Heart left ventricle (tissue), 16 donors: ENCODE results near the gene CREG1. TPM values are rescaled to one million over a fixed set of nuclear protein-coding genes. Genes with fewer than 3 reads are reported as not detected.

Experiments used
- ATAC-seq, 4 donors: fragments of 200-7000 bp; cut with Tn5 transposase; one replicate each; pipeline ENCODE4 v1.9.1; 2020 to 2022; ENCODE audit warnings: moderate library complexity in 4 of 4, mild to moderate bottlenecking in 3 of 4, moderate number of reproducible peaks in 1 of 4
- DNase-seq, 5 donors: peaks; one replicate each; pipeline ENCODE4 v3.0.0-alpha.2; 2020
- H3K27ac ChIP-seq, 12 donors: fragments of 200-600 bp; sonication (generic) in 4 of 12; one replicate each; pipeline versions ENCODE4 v1.5.0 to v1.8.0; 2016 to 2022; ENCODE audit warnings: mild to moderate bottlenecking in 2 of 12
- H3K27me3 ChIP-seq, 9 donors: fragments of 200-600 bp; sonication (generic) in 2 of 9; one replicate each; pipeline versions ENCODE4 v1.5.1 to v1.8.0; 2016 to 2022; ENCODE audit warnings: mild to moderate bottlenecking in 3 of 9
- H3K36me3 ChIP-seq, 9 donors: fragments of 200-600 bp; sonication (generic) in 2 of 9; one replicate each; pipeline versions ENCODE4 v1.5.0 to v1.8.0; 2018 to 2022; ENCODE audit warnings: mild to moderate bottlenecking in 2 of 9
- H3K4me1 ChIP-seq, 12 donors: fragments of 200-600 bp; sonication (generic) in 4 of 12; one replicate each; pipeline versions ENCODE4 v1.5.0 to v1.8.0; 2016 to 2022; ENCODE audit warnings: mild to moderate bottlenecking in 3 of 12
- H3K4me3 ChIP-seq, 12 donors: fragments of 200-600 bp; sonication (generic) in 4 of 12; one replicate each; pipeline versions ENCODE4 v1.5.0 to v1.8.0; 2017 to 2022; ENCODE audit warnings: mild to moderate bottlenecking in 9 of 12, moderate library complexity in 4 of 12
- H3K9me3 ChIP-seq, 12 donors: fragments of 200-600 bp; sonication (generic) in 4 of 12; one replicate each; pipeline versions ENCODE4 v1.5.0 to v1.8.0; 2016 to 2022; ENCODE audit warnings: mild to moderate bottlenecking in 1 of 12
- POLR2A ChIP-seq, 2 donors: fragments of 450-650 bp; IDR thresholded peaks; one replicate each; pipeline ENCODE4 v1.6.1; 2017; ENCODE audit warnings: antibody characterized with exemption in 2 of 2, mild to moderate bottlenecking in 2 of 2, moderate library complexity in 2 of 2
- WGBS, 4 donors: extraction: QIAGEN DNeasy Blood & Tissue Kit in 2 of 4; methylation state at CpG; one replicate each; pipeline versions ENCODE4 v1.1.5 to v1.1.7; 2013 to 2018; 5-methylcytosine and 5-hydroxymethylcytosine counted together
- intact Hi-C, 10 donors: fragments of 100-400 bp; cut with DNase I; formaldehyde crosslinking; loops; one replicate each; pipeline versions ENCODE4 v1.11.1 to v1.14.2; 2022
- polyA plus RNA-seq, 2 donors: library from polyadenylated mRNA; stranded (reverse); fragments of 200-250 nt; gene quantifications; one replicate each; pipeline ENCODE4 v1.2.3, GENCODE V29; 2013
- total RNA-seq, 9 donors: library from RNA; depleted of rRNA in 2 of 9; stranded (reverse); fragments of >200 nt in 2 of 9; fragmentation: NEBNext Ultra II Directional in 3 of 9; extraction: Animal tissue kit (Norgen Biotek cat#: 25700) in 3 of 9; gene quantifications; one replicate each; pipeline versions ENCODE4 v1.1.0 to v1.2.4, GENCODE V29; 2016 to 2023
- TF ChIP-seq, protein P1 (sequence below), 12 donors: fragments of 200-600 bp; sonication (generic) in 4 of 12; IDR thresholded peaks; one replicate each; pipeline versions ENCODE4 v1.5.0 to v1.8.0; 2018 to 2022; ENCODE audit warnings: antibody characterized with exemption in 12 of 12, mild to moderate bottlenecking in 5 of 12
- donor health status: ischemic (EF 13 %, LVEDD 7.1; RV severe dilation, severe dysfunction).
- donor health status: healthy with polysubstance abuse.
- donor health status: DM: no; HTN: yes; CAD: no.
- donor health status: DM: no; HTN: no; CAD: no.
- donor health status: ischemic (EF 25% LVEDD 6.9; RV normal size, moderate dysfunction).
- donor health status: ischemic (EF 25% LVEDD 5.7; RV mildly dilated, moderate dysfunction).
- donor health status: healthy.
- donor health status: DM: yes; HTN: yes; CAD: no.
- donor health status: ischemic (EF 35%, LVEDD 5.7; RV mildly dilated, moderate dysfunction).
- donor health status: nonischemic (EF 11% LVEDD 7.7; RV severe dilation, severe dysfunction).
- donor health status: DM: yes; HTN: yes; CAD: no.
- donor health status: PGD.
- donor health status: ischemic (EF 29% LVEDD 5.4; RV normal size, mild dysfunction).
- donor health status: nonischemic (EF 23%, LVEDD 6.1; RV moderate dilation, normal function).

The CREG1 gene
- total and polyA plus RNA-seq, 11 donors = 31.3 to 176 (median 85.5) TPM

GRCh38 chr1:167492481-167492910 lies 61.1 kb downstream of the CREG1 start:
- H3K27ac ChIP-seq = no peak overlapping the region
- no peaks in the 10 kb centered on the region for H3K4me1 ChIP-seq
- peaks cover 0 to 20% (median 5%) of the 10 kb centered on the region in 9 donors for H3K27me3 ChIP-seq
- 27 to 48% (median 35%) methylated on average over 5 of the region's 5 CpGs for WGBS, 4 donors
- no peak for TF ChIP-seq POLR2A (IDR thresholded peaks at IDR 0.05)
- TF ChIP-seq, protein P1, sequence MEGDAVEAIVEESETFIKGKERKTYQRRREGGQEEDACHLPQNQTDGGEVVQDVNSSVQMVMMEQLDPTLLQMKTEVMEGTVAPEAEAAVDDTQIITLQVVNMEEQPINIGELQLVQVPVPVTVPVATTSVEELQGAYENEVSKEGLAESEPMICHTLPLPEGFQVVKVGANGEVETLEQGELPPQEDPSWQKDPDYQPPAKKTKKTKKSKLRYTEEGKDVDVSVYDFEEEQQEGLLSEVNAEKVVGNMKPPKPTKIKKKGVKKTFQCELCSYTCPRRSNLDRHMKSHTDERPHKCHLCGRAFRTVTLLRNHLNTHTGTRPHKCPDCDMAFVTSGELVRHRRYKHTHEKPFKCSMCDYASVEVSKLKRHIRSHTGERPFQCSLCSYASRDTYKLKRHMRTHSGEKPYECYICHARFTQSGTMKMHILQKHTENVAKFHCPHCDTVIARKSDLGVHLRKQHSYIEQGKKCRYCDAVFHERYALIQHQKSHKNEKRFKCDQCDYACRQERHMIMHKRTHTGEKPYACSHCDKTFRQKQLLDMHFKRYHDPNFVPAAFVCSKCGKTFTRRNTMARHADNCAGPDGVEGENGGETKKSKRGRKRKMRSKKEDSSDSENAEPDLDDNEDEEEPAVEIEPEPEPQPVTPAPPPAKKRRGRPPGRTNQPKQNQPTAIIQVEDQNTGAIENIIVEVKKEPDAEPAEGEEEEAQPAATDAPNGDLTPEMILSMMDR (IDR thresholded peaks at IDR 0.05) = no peak
- DNase-seq = no peak
- H3K36me3 ChIP-seq = no peaks in the 10 kb centered on the region
- H3K4me3 ChIP-seq = no peak overlapping the region
- no peak for ATAC-seq
- H3K9me3 ChIP-seq = no peaks in the 10 kb centered on the region
- intact Hi-C loops = no loop called here

- intact Hi-C loops = no loop called here
- H3K27ac ChIP-seq = no peak overlapping the region
- ATAC-seq (no peak), DNase-seq (no peak)
- no peak overlapping the region for H3K4me3 ChIP-seq
- no peaks in the 10 kb centered on the region for H3K36me3 ChIP-seq
- no peaks in the 10 kb centered on the region for H3K4me1 ChIP-seq
- peaks cover 0 to 20% (median 5%) of the 10 kb centered on the region in 9 donors for H3K27me3 ChIP-seq
- 62 to 72% (median 65%) methylated on average over 12 of the region's 12 CpGs for whole genome bisulfite sequencing, 4 donors
- TF ChIP-seq POLR2A (IDR thresholded peaks at IDR 0.05) = no peak
- TF ChIP-seq, protein P1 (IDR thresholded peaks at IDR 0.05) = no peak
- no peaks in the 10 kb centered on the region for H3K9me3 ChIP-seq
Measured at GRCh38 chr1:167491586-167492461, 61.7 kb downstream of the CREG1 start.

Other genes with a start within 250 kb of the CREG1 start
- gene CD247, start 35.2 kb downstream of the CREG1 start, total RNA-seq = 1 to 10 TPM in 3 of 9 donors, under 1 TPM in 5, not detected in 1; 0.19 to 7.6 (median 0.60) TPM
- under 1 TPM; 0.22 to 0.42 TPM for gene CD247, start 35.2 kb downstream of the CREG1 start, polyA plus RNA-seq
- 10 to 100 TPM; 25.0 to 51.5 (median 38.1) TPM for gene RCSD1, start 76.5 kb upstream of the CREG1 start, total RNA-seq
- 10 to 100 TPM; 14.1 to 14.2 TPM for gene RCSD1, start 76.5 kb upstream of the CREG1 start, polyA plus RNA-seq
- gene MPZL1, start 168.2 kb upstream of the CREG1 start, total RNA-seq = 10 to 100 TPM; 21.2 to 56.3 (median 29.7) TPM
- 10 to 100 TPM in 1 of 2 donors, 1 to 10 TPM in 1; 7.0 to 29.4 TPM for gene MPZL1, start 168.2 kb upstream of the CREG1 start, polyA plus RNA-seq